ENCODE data around the gene ZNF446. TPM values are rescaled to one million over a fixed set of nuclear protein-coding genes. Genes with fewer than 3 reads are reported as not detected.
"Not testable (repeated sequence)": the region's sequence is repeated elsewhere in the genome, so short reads cannot be mapped to it uniquely, and the experiment has no call there.

Gene ZNF446
- 1 to 10 TPM; 6.9 to 7.8 TPM for total RNA-seq

DNA sequence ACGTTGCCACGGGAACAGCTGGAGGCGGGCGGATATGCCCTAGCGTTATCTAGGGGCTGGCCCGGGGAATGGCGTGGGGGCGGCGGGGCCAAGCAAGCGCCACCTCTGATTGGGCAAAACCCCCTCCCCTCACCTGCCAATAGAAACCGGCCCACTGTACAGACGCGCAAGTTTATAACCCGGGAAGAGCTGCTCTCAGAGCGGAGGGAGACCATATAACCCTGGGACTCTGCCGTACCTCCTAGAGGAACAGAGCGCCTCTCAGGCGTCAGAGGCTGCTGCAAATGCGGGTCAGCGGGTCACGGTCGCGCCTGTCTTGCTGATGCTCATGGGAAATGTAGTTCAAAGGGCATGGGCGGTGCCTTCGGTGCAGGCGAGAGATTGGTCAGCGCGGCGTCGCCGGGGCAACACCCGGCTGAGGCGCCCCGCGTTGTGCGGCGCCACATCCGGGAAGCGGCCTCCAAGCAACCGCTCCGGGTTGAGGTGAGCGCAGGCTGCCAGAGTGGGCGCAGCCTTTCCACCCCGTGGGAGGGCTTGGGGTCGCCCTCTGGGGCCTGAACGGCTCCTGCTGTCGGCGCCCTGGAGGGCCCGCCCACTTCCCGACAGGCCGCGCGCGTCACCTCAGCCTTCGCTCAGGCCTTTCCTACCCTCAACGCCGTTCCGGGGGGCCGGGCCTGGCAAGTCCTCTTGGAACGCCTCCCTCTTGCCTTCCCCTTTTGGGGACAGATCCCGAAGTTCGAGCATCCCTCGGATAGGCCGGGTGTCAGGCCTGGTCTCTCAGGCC, at the start of gene ZNF446:
Gene ZNF446, plus strand, starts transcription at position 639 of the 784 bp plus-strand sequence. CDS start 867 bp downstream, outside the sequence.
- H3K27ac Mint-ChIP-seq = peak within 1 kb of the TSS; percentile 100
- peak within 1 kb of the TSS; percentile 91 for H3K4me3 Mint-ChIP-seq
- DNase-seq (peak; percentile 99), ATAC-seq (peak; percentile 92)
- H3K36me3 Mint-ChIP-seq (ENCODE audit: low read depth) = peaks cover 17% of the 10 kb centered on the region
- H3K4me1 Mint-ChIP-seq (ENCODE audit: low read depth) = peaks cover 26% of the 10 kb centered on the region
- ChIA-PET POLR2A (interaction anchor here (0.6 to 1.7 kb wide), 4 partner anchors 36 to 293 kb away, joined by 3 to 5 read pairs (median 3); partner anchors contain the start of genes SLC27A5, ZBTB45 and ZNF274), CTCF (interaction anchor here (0.7 to 3.7 kb wide), 4 partner anchors 36 to 106 kb away, joined by 3 to 12 read pairs (median 7); partner anchors contain the start of genes ZBTB45 and ZNF132)
- H3K9me3 Mint-ChIP-seq (ENCODE audit: insufficient read depth) = no peaks in the 10 kb centered on the region
- no peaks in the 10 kb centered on the region for H3K27me3 Mint-ChIP-seq (ENCODE audit: low read depth)

DNA sequence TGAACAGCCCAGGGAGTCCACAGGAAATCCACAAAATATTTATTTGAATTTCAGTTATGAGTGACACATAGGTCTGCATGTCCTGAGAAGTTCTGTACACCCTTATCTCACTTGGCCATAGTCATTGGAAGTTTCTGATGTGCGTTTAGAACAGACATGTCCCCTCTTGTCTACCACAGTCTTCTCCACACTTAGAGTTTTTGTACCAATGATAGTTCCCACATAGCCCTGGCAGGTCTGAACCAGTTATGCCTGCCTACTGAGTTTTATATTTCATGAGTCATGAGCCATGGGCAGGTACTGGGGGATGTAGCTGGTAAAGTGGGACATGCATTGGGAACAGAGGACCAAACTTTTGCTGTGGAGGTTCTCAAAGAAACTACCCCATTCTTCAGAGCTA, 47.5 kb upstream of the ZNF446 start:
- Mint-ChIP-seq H3K4me1 (ENCODE audit: low read depth) (no peaks in the 10 kb centered on the region), H3K4me3 (no peak overlapping the region), H3K9me3 (ENCODE audit: insufficient read depth) (peaks cover 29% of the 10 kb centered on the region), H3K27ac (no peak overlapping the region), H3K36me3 (ENCODE audit: low read depth) (peaks cover 38% of the 10 kb centered on the region), H3K27me3 (ENCODE audit: low read depth) (no peaks in the 10 kb centered on the region)
- DNase-seq (no peak), ATAC-seq (no peak)
- CTCF ChIA-PET = no interaction called here
- POLR2A ChIA-PET = no interaction called here

DNA sequence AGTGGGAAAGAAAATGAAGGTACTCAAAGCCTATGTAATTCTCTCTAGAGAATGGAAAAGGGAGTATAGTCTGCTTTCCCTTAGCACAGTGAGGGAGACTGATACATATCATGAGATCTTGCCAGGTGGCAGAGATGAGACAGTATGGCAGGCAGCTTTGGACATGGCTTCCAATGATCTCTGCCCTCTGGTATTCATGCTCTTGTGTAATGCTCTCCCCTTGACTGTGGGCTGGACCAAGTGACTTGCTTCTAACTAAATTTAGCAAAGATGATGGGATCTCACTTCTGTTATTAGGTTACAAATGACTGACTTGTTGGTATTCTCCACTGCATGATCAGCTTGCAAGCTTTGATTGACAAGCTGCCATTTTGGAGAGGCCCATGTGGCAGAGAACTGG, 46.4 kb upstream of the ZNF446 start:
- Mint-ChIP-seq H3K4me3 (no peak overlapping the region), H3K27ac (no peak overlapping the region), H3K27me3 (ENCODE audit: low read depth) (no peaks in the 10 kb centered on the region), H3K9me3 (ENCODE audit: insufficient read depth) (peaks cover 37% of the 10 kb centered on the region), H3K4me1 (ENCODE audit: low read depth) (no peaks in the 10 kb centered on the region), H3K36me3 (ENCODE audit: low read depth) (peaks cover 50% of the 10 kb centered on the region)
- DNase-seq (no peak), ATAC-seq (no peak)
- ChIA-PET CTCF (no interaction called here), POLR2A (no interaction called here)

DNA sequence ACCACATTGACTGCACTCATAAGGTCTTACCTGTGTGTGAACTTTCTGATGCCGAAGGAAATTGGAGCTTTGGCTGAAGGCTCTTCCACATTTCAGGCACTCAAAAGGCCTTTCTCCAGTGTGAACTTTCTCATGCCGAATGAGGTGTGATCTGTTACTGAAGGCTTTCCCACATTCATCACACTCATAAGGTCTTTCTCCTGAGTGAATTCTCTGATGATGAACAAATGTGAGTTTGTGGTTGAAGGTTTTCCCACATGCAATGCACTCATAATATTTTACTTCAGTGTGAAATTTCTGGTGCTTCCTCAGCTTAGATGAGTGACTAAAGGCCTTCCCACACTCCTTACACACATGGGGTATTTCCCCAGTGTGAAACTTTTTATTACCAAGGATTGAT, 41.9 kb upstream of the ZNF446 start:
- H3K27ac Mint-ChIP-seq = no peak overlapping the region
- no peak overlapping the region for H3K4me3 Mint-ChIP-seq
- DNase-seq = no peak
- H3K36me3 Mint-ChIP-seq (ENCODE audit: low read depth) = peaks cover 88% of the 10 kb centered on the region
- CTCF ChIA-PET = no interaction called here
- no peak for ATAC-seq
- POLR2A ChIA-PET = no interaction called here
- no peaks in the 10 kb centered on the region for H3K27me3 Mint-ChIP-seq (ENCODE audit: low read depth)
- H3K9me3 Mint-ChIP-seq (ENCODE audit: insufficient read depth) = peaks cover 55% of the 10 kb centered on the region
- H3K4me1 Mint-ChIP-seq (ENCODE audit: low read depth) = peaks cover 14% of the 10 kb centered on the region

DNA sequence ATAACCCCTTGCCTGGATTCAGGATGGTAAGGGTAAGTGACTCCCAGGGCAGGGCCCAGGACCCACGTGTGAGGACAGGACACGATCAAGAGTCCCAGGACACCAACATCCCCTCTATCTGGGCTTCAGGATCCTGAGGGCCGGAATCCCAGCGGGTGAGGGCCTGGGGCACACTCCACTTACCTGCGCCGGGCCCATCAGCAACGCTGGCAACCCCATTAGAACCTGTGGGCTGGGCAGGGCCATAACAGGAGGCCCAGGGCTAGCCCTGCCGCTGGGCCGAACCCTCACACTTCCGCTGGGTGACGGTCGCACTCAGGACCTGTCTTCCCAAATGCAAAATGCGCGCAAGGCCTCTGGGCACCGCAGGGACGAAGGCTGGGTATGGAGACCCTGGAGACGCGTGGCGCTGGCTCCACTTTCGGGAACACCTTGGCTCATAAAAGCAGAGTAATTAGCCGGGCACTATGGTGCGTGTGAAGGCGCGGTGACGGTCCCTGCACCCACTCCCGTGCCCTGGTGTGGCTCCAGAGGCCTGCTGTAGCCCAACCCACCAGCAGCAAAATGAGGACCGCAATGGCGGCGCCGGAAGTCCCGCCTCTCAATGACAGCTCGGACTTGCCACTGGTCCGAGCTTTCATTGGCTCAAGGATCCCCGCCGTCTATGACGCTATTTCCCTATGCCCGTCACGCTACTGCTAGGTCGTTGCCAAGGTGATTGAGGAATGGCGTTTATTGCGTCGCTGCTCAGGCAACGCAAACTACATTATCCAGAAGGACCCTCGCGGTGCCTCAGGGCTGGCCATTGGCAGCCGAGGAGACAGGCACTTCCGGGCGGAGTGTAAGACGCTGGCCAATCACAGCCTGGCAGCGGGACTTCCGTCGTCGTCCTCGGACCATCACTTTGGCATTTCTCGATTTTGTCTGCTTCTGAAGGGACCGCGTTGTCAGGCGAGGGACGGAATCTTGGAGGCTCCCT, 36.3 kb upstream of the ZNF446 start, which contains the start of gene ZNF132:
Gene ZNF132, minus strand, starts transcription at position 578 of the 979 bp plus-strand sequence. Its CDS starts 332 bp downstream, at position 246.
- Mint-ChIP-seq H3K4me1 (ENCODE audit: low read depth) (peaks cover 34% of the 10 kb centered on the region), H3K9me3 (ENCODE audit: insufficient read depth) (peaks cover 38% of the 10 kb centered on the region), H3K36me3 (ENCODE audit: low read depth) (peaks cover 55% of the 10 kb centered on the region), H3K27me3 (ENCODE audit: low read depth) (no peaks in the 10 kb centered on the region), H3K27ac (peak within 1 kb of the TSS; percentile 98), H3K4me3 (peak within 1 kb of the TSS; percentile 94)
- POLR2A ChIA-PET = interaction anchor here (0.6 to 1.0 kb wide), 5 partner anchors 11 to 80 kb away, joined by 3 to 4 read pairs (median 3); partner anchors contain the start of genes RPS5, ZBTB45, ZNF324B and ZNF584
- DNase-seq (peak; percentile 98), ATAC-seq (peak; percentile 96)
- CTCF ChIA-PET = interaction anchor here (0.7 kb wide), 1 partner anchor 37 kb away, joined by 3 read pairs; the partner anchor contains the start of gene ZNF446

DNA sequence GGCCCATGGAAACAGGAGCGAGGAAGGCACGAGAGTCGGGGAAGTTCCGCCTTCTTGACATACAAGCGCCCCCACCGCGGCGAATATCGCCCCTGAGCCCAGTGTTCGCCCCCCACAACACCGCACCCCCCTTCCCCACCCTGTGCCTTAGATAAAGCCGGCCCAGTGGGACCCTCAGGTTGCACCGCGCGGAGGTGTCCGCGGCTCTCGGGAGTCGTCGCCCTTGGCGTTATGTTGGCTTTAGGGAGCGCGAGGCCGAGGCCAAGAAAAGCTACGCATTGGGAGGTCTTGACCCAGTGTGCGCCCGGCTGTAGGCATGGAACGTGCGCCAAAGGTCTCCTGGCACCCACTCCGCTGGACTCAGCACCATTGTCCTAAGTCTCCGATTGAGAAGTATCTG, 35.6 kb upstream of the ZNF446 start:
- Mint-ChIP-seq H3K27me3 (ENCODE audit: low read depth) (no peaks in the 10 kb centered on the region), H3K27ac (peak overlapping the region; percentile 98), H3K9me3 (ENCODE audit: insufficient read depth) (peaks cover 31% of the 10 kb centered on the region), H3K4me3 (peak overlapping the region; percentile 94), H3K36me3 (ENCODE audit: low read depth) (peaks cover 48% of the 10 kb centered on the region), H3K4me1 (ENCODE audit: low read depth) (peaks cover 34% of the 10 kb centered on the region)
- ATAC-seq (no peak), DNase-seq (no peak)
- POLR2A ChIA-PET = interaction anchor here (0.8 to 1.0 kb wide), 3 partner anchors 32 to 53 kb away, joined by 3 to 4 read pairs (median 3); partner anchors contain the start of genes RPS5 and ZNF584
- CTCF ChIA-PET = no interaction called here

DNA sequence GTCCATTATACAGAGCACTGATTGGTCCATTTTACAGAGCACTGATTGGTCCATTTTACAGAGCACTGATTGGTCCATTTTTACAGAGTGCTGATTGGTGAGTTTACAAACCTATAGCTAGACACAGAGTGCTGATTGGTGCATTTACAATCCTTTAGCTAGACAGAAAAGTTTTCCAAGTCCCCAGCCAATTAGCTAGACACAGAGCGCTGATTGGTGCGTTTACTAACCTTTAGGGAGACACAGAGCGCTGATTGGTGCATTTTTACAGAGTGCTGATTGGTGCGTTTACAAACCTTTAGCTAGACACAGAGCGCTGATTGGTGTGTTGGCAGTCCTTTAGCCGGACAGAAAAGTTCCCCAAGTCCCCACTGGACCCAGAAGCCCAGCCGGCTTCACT, 33.2 kb upstream of the ZNF446 start:
- H3K27me3 Mint-ChIP-seq (ENCODE audit: low read depth); DNase-seq; H3K27ac Mint-ChIP-seq; H3K4me3 Mint-ChIP-seq; ATAC-seq: not testable (repeated sequence)
- Mint-ChIP-seq H3K36me3 (ENCODE audit: low read depth) (peaks cover 27% of the 10 kb centered on the region), H3K4me1 (ENCODE audit: low read depth) (peaks cover 29% of the 10 kb centered on the region), H3K9me3 (ENCODE audit: insufficient read depth) (peaks cover 19% of the 10 kb centered on the region)
- ChIA-PET POLR2A (interaction anchor here (0.6 kb wide), 1 partner anchor 259 kb away, joined by 3 read pairs; no protein-coding TSS in a partner anchor), CTCF (interaction anchor here (1.9 kb wide), 1 partner anchor 71 kb away, joined by 8 read pairs; no protein-coding TSS in a partner anchor)

DNA sequence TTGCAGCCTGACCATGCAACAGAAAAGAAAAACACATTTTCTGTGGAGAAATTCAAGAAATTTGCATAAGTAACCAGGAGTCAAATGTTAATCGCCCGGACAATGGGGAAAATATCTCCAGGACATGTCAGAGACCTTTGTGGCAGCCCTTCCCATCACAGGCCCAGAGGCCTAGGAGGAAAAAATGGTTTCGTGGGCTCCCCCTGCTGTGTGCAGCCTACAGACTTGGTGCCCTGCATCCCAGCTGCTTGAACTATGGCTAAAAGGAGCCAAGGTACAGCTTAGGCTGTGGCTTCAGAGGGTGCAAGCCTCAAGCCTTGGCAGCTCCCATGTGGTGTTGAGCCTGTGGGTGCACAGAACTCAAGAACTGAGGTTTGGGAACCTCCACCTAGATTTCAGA, 27.3 kb upstream of the ZNF446 start:
- CTCF ChIA-PET, ATAC-seq: not testable (repeated sequence)

DNA sequence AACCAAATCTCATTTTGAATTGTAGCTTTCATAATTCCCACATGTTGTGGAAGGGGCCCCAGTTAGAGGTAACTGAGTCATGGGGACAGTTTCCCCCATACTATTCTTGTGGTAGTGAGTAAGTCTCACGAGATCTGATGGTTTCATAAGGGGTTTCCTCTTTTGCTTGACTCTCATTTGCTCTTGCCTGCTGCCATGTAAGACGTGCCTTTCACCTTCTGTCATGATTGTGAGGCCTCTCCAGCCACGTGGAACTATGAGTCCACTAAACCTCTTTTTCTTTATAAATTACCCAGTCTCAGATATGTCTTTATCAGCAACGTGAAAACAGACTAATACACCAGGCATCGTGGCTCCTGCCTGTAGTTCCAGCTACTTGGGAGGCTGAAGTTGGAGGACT, 26.2 kb upstream of the ZNF446 start:
- peaks cover 11% of the 10 kb centered on the region for H3K9me3 Mint-ChIP-seq (ENCODE audit: insufficient read depth)
- DNase-seq; POLR2A ChIA-PET; H3K4me3 Mint-ChIP-seq; CTCF ChIA-PET; ATAC-seq; H3K27ac Mint-ChIP-seq; H3K27me3 Mint-ChIP-seq (ENCODE audit: low read depth): not testable (repeated sequence)
- H3K4me1 Mint-ChIP-seq (ENCODE audit: low read depth) = peaks cover 22% of the 10 kb centered on the region
- H3K36me3 Mint-ChIP-seq (ENCODE audit: low read depth) = peaks cover 16% of the 10 kb centered on the region

More for the DNA sequence above, 27.3 kb upstream of the ZNF446 start:
- H3K27me3 Mint-ChIP-seq (ENCODE audit: low read depth); DNase-seq; H3K27ac Mint-ChIP-seq; POLR2A ChIA-PET; H3K4me3 Mint-ChIP-seq: not testable (repeated sequence)
- Mint-ChIP-seq H3K4me1 (ENCODE audit: low read depth) (peaks cover 22% of the 10 kb centered on the region), H3K36me3 (ENCODE audit: low read depth) (peaks cover 12% of the 10 kb centered on the region), H3K9me3 (ENCODE audit: insufficient read depth) (peaks cover 11% of the 10 kb centered on the region)

DNA sequence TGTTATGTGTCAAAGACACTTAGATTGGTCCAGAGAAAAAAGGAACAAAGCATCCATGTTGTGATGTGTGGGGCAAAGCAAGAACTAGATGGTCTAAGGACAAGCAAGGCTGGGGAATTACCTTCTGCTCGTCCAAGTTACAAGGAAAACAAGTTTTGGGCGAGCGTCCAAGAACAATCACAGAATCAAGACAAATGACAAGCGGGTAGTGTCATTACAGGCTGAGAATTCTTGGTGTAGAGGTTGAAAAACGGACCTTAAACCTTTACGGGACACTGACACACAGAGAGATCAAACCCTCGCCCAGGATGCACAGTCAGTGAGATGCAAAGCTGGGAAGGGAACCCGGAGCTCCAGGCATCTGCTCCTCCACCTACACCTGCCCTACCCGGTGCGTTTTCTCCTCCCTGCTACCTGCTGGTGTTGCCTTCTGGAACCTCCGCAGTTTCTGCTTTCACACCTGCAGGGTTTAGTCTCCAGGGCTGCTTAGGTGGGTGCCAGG, 25.2 kb upstream of the ZNF446 start:
- H3K36me3 Mint-ChIP-seq (ENCODE audit: low read depth) = peaks cover 19% of the 10 kb centered on the region
- DNase-seq = no peak
- POLR2A ChIA-PET = interaction anchor here (1.2 kb wide), 1 partner anchor 11 kb away, joined by 3 read pairs; the partner anchor contains the start of gene ZNF132
- H3K4me3 Mint-ChIP-seq = peak overlapping the region; percentile 73
- peak overlapping the region; percentile 34 for H3K27ac Mint-ChIP-seq
- H3K9me3 Mint-ChIP-seq (ENCODE audit: insufficient read depth) = peaks cover 11% of the 10 kb centered on the region
- CTCF ChIA-PET = interaction anchor here (0.8 kb wide), 1 partner anchor 42 kb away, joined by 3 read pairs; the partner anchor contains the start of gene ZNF584
- peaks cover 3% of the 10 kb centered on the region for H3K27me3 Mint-ChIP-seq (ENCODE audit: low read depth)
- ATAC-seq = peak; percentile 29
- H3K4me1 Mint-ChIP-seq (ENCODE audit: low read depth) = peaks cover 22% of the 10 kb centered on the region
